Body of pancreas (tissue), 4 donors: ENCODE data around the gene HSF5. TPM values are rescaled to one million over a fixed set of nuclear protein-coding genes. Genes with fewer than 3 reads are reported as not detected.
A peak's percentile ranks its signal among the peaks of the same experiment; 100 is the strongest.

Experiments
- ATAC-seq: fragments of 150-250 bp; one replicate; pipeline ENCODE4 v1.9.1; 2016
- DNase-seq, 4 donors: peaks; one replicate each; pipeline ENCODE4 v3.0.0-alpha.2; 2019
- H3K27ac ChIP-seq, 4 donors: fragments of 200-600 bp; sonication (generic); 1 replicate in 3 of 4; 2 replicates in 1 of 4; pipeline versions ENCODE4 v1.5.1 to v1.6.1; 2016 to 2019; ENCODE audit warnings: mild to moderate bottlenecking in 1 of 4, mixed read lengths in 1 of 4, moderate library complexity in 1 of 4
- H3K27me3 ChIP-seq, 2 donors: fragments of 200-600 bp; sonication (generic); one replicate each; pipeline ENCODE4 v1.6.0; 2016; ENCODE audit warnings: mild to moderate bottlenecking in 1 of 2
- H3K36me3 ChIP-seq, 2 donors: fragments of 200-600 bp; sonication (generic); replicated peaks in 1 of 2; 2 replicates each; pipeline ENCODE4 v1.5.1; 2016; ENCODE audit warnings: low read depth in 2 of 2; ENCODE audit not compliant: insufficient read depth in 1 of 2
- H3K4me1 ChIP-seq: fragments of 200-600 bp; sonication (generic); one replicate; pipeline ENCODE4 v1.6.0; 2016
- H3K4me3 ChIP-seq, 2 donors: fragments of 200-600 bp; sonication (generic); 1 replicate in 1 of 2; 2 replicates in 1 of 2; pipeline ENCODE4 v1.5.1; 2016 to 2019
- H3K9me3 ChIP-seq, 3 donors: fragments of 200-600 bp; sonication (generic); 1 replicate in 2 of 3; 2 replicates in 1 of 3; pipeline ENCODE4 v1.5.1; 2016
- CTCF ChIP-seq, 7 experiments: fragments of 450-650 bp in 4 of 7; fragments of 200-600 bp in 3 of 7; sonication (generic) in 3 of 7; IDR thresholded peaks; one replicate each; pipeline ENCODE4 v1.5.1; 2016 to 2019; ENCODE audit warnings: antibody characterized with exemption in 7 of 7
- POLR2A ChIP-seq, 3 donors: fragments of 450-650 bp; IDR thresholded peaks; one replicate each; pipeline ENCODE4 v1.6.1; 2016; ENCODE audit warnings: antibody characterized with exemption in 3 of 3, mild to moderate bottlenecking in 2 of 3
- WGBS, 2 donors: methylation state at CpG; one replicate each; pipeline ENCODE4 v1.1.5; 2017; 5-methylcytosine and 5-hydroxymethylcytosine counted together
- intact Hi-C: fragments of 100-400 bp; cut with DNase I; formaldehyde crosslinking; loops from one replicate; pipeline ENCODE4 v1.15.1; 2023
- total RNA-seq, 2 donors: library from RNA; depleted of rRNA; stranded (reverse); fragments of >200 nt; gene quantifications; one replicate each; pipeline ENCODE4 v1.1.0, GENCODE V29; 2016

The HSF5 gene
- total RNA-seq, 2 donors from 2014 or later, result not detected

- Histone ChIP-seq H3K4me3 (no peak overlapping the region), H3K9me3 (no peaks in the 10 kb centered on the region), H3K27me3 (no peaks in the 10 kb centered on the region), H3K36me3 (no peaks in the 10 kb centered on the region), H3K4me1 (peaks cover 81% of the 10 kb centered on the region), H3K27ac (peak overlapping the region in 3 of 4 donors; percentile 50 to 71 (median 63))
- ATAC-seq (peak; percentile 67), DNase-seq (peak; percentile 25 to 69 (median 64))
- 40 to 46% methylated on average over 2 to 3 of the region's 3 CpGs for WGBS, 2 donors
- intact Hi-C loops, result no loop called here
- TF ChIP-seq CTCF (IDR thresholded peaks at IDR 0.05) (no peak), POLR2A (IDR thresholded peaks at IDR 0.05) (no peak)
These were observed 106.8 kb downstream of the HSF5 start for GRCh38 chr17:58381124-58382035.

GRCh38 chr17:58380207-58381123 lies 107.7 kb downstream of the HSF5 start:
- DNase-seq, result no peak
- no peak for ATAC-seq
- Histone ChIP-seq H3K4me3 (no peak overlapping the region), H3K27me3 (no peaks in the 10 kb centered on the region), H3K9me3 (no peaks in the 10 kb centered on the region), H3K36me3 (no peaks in the 10 kb centered on the region), H3K4me1 (peaks cover 76% of the 10 kb centered on the region), H3K27ac (peak overlapping the region in 3 of 4 donors; percentile 50 to 71 (median 63))
- TF ChIP-seq CTCF (IDR thresholded peaks at IDR 0.05) (no peak), POLR2A (IDR thresholded peaks at IDR 0.05) (no peak)
- intact Hi-C loops, result no loop called here
- WGBS, 2 donors, result 53 to 59% methylated on average over 5 of the region's 5 CpGs

- Histone ChIP-seq H3K27me3 (no peaks in the 10 kb centered on the region), H3K27ac (no peak overlapping the region), H3K4me3 (no peak overlapping the region), H3K4me1 (peaks cover 66% of the 10 kb centered on the region), H3K9me3 (no peaks in the 10 kb centered on the region), H3K36me3 (no peaks in the 10 kb centered on the region)
- WGBS, 2 donors, result 73 to 74% methylated on average over 3 of the region's 3 CpGs
- TF ChIP-seq CTCF (IDR thresholded peaks at IDR 0.05) (no peak), POLR2A (IDR thresholded peaks at IDR 0.05) (no peak)
- DNase-seq (no peak), ATAC-seq (no peak)
- intact Hi-C loops, result no loop called here
These were observed 108.7 kb downstream of the HSF5 start for GRCh38 chr17:58379511-58379824.

GRCh38 chr17:58378733-58379510 lies 109.3 kb downstream of the HSF5 start:
- H3K9me3 ChIP-seq, result no peaks in the 10 kb centered on the region
- no peak for ATAC-seq
- H3K27me3 ChIP-seq, result no peaks in the 10 kb centered on the region
- peaks cover 60% of the 10 kb centered on the region for H3K4me1 ChIP-seq
- H3K36me3 ChIP-seq, result no peaks in the 10 kb centered on the region
- no peak for TF ChIP-seq CTCF (IDR thresholded peaks at IDR 0.05)
- no peak for TF ChIP-seq POLR2A (IDR thresholded peaks at IDR 0.05)
- intact Hi-C loops, result no loop called here
- 70 to 81% methylated on average over 8 of the region's 8 CpGs for WGBS, 2 donors
- DNase-seq, result no peak
- H3K27ac ChIP-seq, result no peak overlapping the region
- H3K4me3 ChIP-seq, result no peak overlapping the region
